Fibroblast of lung (primary cell): ENCODE data around the gene MPDZ.

Experiments used
- EZH2 ChIP-seq: IDR thresholded peaks from 2 replicates; pipeline ENCODE4 v1.5.1; 2012; ENCODE audit warnings: low read length, control low read depth, mild to moderate bottlenecking; ENCODE audit errors: missing control alignments
- TF ChIP-seq, protein P1 (sequence below), 2 donors: IDR thresholded peaks in 1 of 2; conservative IDR thresholded peaks in 1 of 2; 1 replicate in 1 of 2; 2 replicates in 1 of 2; pipeline ENCODE4 v1.5.1; 2011 to 2012; ENCODE audit warnings: low read length in 2 of 2, control low read depth in 1 of 2, inconsistent platforms in 1 of 2, low read depth in 1 of 2, mild to moderate bottlenecking in 1 of 2

DNA sequence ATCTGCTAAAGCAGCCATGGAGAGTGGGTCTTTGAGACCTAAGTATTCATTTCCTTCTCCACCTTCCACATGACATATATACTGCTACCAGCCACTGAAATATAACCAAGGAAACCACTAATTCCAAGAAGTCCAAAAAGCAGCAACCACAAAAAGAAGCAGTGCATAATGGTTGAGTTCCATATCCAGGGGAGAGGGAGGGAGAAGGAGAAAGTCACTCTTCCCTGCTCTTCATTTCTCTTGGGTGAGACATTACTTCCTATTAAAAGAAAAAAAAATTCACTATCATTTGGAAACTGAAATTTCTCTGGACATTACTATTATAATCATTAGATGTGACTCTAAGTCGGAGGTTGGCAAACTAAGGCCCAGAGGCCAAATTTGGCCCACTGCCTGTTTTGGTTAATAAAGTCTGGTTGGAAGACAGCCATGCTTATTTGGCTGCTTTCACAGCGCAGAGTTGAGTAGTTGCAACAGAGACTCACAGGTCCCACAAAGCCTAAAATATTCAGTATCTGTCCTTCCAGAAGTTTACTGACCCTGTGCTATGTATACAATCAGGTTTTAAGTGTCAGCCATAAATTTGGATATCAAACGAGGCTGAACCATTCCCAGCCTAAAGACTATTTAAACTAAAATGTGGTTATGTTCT is 168.6 kb downstream of the MPDZ start:
- TF ChIP-seq, protein P1, sequence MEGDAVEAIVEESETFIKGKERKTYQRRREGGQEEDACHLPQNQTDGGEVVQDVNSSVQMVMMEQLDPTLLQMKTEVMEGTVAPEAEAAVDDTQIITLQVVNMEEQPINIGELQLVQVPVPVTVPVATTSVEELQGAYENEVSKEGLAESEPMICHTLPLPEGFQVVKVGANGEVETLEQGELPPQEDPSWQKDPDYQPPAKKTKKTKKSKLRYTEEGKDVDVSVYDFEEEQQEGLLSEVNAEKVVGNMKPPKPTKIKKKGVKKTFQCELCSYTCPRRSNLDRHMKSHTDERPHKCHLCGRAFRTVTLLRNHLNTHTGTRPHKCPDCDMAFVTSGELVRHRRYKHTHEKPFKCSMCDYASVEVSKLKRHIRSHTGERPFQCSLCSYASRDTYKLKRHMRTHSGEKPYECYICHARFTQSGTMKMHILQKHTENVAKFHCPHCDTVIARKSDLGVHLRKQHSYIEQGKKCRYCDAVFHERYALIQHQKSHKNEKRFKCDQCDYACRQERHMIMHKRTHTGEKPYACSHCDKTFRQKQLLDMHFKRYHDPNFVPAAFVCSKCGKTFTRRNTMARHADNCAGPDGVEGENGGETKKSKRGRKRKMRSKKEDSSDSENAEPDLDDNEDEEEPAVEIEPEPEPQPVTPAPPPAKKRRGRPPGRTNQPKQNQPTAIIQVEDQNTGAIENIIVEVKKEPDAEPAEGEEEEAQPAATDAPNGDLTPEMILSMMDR (conservative IDR thresholded peaks at IDR 0.05 in 1 of 2, IDR thresholded peaks at IDR 0.05 in 1 of 2; ENCODE audit: low read depth in 1 of 2, low read length in 2 of 2), result no peak
- TF ChIP-seq EZH2, result no peak
